HL-60 (cell line): Measurements from ENCODE around the gene MICALL2.

Source experiments
- DNase-seq, 2 experiments: peaks; one replicate each; pipeline ENCODE4 v3.0.0-alpha.2; 2010 to 2020; ENCODE audit warnings: low read depth in 1 of 2, low spot score in 1 of 2
- H3K27ac ChIP-seq: fragments of 250-450 bp; sonication (Bioruptor Pico); replicated peaks from 2 replicates; pipeline ENCODE4 v1.5.1; 2020; ENCODE audit warnings: mild to moderate bottlenecking, moderate library complexity
- H3K27me3 ChIP-seq: fragments of 250-450 bp; sonication (Bioruptor Pico); 2 replicates; pipeline ENCODE4 v1.5.1; 2021; ENCODE audit warnings: mild to moderate bottlenecking, moderate library complexity; ENCODE audit not compliant: insufficient read depth, poor library complexity, severe bottlenecking
- H3K4me3 ChIP-seq: replicated peaks from 2 replicates; pipeline ENCODE4 v1.5.1; 2011; ENCODE audit warnings: mild to moderate bottlenecking, control low read depth, low read length; ENCODE audit not compliant: insufficient read depth
- GABPA ChIP-seq: IDR thresholded peaks from 2 replicates; pipeline ENCODE4 v1.6.1; 2012; ENCODE audit warnings: low read depth
- POLR2AphosphoS5 ChIP-seq: IDR thresholded peaks from 2 replicates; pipeline ENCODE4 v1.6.1; 2012; ENCODE audit warnings: low read depth
- SPI1 ChIP-seq: IDR thresholded peaks from 2 replicates; pipeline ENCODE4 v1.6.1; 2012; ENCODE audit warnings: low read depth, mild to moderate bottlenecking, borderline replicate concordance
- TF ChIP-seq, protein P1 (sequence below): IDR thresholded peaks from 2 replicates; pipeline ENCODE4 v1.6.1; 2012; ENCODE audit warnings: low read depth; ENCODE audit not compliant: insufficient replicate concordance
- TF ChIP-seq, protein P2 (sequence below): IDR thresholded peaks from one replicate; pipeline ENCODE4 v1.5.1; 2011; ENCODE audit warnings: low read length, control low read depth, inconsistent platforms; ENCODE audit not compliant: insufficient read depth

Gene MICALL2

DNA sequence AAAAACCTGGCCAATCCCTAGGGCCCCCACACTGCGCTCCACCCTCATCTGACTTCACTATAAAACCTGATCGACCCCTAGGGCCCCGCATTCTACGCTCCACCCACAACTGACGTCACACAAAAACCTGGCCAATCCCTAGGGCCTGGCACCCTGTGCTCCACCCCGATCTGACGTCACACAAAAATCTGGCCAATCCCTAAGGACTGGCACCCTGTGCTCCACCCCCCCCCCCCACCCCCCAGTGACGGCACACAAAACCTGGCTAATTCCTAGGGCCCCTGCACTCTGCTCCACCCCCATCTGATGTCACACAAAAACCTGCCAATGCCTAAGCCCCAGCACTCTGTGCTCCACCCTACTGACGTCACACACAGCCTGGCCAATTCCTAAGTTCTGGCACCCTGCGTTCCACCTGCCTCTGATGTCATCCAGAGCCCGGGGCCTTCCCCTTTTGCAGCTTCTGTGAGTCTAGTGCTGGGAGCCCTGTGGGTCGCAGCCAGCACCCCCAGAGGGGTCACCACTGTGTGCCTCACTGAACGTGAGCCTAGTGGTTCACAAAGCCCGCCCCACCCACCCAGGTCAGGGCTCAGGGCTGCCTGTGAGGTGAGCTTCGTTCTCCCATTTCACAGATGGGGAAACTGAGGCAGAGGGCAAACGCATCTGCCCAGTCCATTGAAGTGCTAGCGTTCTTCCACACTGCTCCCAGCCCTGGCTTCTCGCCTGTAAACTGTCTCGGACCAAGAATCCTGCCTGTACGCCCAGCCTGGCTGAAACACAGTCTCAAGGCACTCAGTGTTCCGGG is 40.6 kb downstream of the MICALL2 start:
- Histone ChIP-seq H3K27ac (no peak overlapping the region), H3K27me3 (peaks cover 15% of the 10 kb centered on the region), H3K4me3 (no peak overlapping the region)
- TF ChIP-seq SPI1, result no peak
- TF ChIP-seq, protein P1, sequence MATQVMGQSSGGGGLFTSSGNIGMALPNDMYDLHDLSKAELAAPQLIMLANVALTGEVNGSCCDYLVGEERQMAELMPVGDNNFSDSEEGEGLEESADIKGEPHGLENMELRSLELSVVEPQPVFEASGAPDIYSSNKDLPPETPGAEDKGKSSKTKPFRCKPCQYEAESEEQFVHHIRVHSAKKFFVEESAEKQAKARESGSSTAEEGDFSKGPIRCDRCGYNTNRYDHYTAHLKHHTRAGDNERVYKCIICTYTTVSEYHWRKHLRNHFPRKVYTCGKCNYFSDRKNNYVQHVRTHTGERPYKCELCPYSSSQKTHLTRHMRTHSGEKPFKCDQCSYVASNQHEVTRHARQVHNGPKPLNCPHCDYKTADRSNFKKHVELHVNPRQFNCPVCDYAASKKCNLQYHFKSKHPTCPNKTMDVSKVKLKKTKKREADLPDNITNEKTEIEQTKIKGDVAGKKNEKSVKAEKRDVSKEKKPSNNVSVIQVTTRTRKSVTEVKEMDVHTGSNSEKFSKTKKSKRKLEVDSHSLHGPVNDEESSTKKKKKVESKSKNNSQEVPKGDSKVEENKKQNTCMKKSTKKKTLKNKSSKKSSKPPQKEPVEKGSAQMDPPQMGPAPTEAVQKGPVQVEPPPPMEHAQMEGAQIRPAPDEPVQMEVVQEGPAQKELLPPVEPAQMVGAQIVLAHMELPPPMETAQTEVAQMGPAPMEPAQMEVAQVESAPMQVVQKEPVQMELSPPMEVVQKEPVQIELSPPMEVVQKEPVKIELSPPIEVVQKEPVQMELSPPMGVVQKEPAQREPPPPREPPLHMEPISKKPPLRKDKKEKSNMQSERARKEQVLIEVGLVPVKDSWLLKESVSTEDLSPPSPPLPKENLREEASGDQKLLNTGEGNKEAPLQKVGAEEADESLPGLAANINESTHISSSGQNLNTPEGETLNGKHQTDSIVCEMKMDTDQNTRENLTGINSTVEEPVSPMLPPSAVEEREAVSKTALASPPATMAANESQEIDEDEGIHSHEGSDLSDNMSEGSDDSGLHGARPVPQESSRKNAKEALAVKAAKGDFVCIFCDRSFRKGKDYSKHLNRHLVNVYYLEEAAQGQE, result no peak
- TF ChIP-seq, protein P2, sequence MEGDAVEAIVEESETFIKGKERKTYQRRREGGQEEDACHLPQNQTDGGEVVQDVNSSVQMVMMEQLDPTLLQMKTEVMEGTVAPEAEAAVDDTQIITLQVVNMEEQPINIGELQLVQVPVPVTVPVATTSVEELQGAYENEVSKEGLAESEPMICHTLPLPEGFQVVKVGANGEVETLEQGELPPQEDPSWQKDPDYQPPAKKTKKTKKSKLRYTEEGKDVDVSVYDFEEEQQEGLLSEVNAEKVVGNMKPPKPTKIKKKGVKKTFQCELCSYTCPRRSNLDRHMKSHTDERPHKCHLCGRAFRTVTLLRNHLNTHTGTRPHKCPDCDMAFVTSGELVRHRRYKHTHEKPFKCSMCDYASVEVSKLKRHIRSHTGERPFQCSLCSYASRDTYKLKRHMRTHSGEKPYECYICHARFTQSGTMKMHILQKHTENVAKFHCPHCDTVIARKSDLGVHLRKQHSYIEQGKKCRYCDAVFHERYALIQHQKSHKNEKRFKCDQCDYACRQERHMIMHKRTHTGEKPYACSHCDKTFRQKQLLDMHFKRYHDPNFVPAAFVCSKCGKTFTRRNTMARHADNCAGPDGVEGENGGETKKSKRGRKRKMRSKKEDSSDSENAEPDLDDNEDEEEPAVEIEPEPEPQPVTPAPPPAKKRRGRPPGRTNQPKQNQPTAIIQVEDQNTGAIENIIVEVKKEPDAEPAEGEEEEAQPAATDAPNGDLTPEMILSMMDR, result no peak
- DNase-seq, result no peak

DNA sequence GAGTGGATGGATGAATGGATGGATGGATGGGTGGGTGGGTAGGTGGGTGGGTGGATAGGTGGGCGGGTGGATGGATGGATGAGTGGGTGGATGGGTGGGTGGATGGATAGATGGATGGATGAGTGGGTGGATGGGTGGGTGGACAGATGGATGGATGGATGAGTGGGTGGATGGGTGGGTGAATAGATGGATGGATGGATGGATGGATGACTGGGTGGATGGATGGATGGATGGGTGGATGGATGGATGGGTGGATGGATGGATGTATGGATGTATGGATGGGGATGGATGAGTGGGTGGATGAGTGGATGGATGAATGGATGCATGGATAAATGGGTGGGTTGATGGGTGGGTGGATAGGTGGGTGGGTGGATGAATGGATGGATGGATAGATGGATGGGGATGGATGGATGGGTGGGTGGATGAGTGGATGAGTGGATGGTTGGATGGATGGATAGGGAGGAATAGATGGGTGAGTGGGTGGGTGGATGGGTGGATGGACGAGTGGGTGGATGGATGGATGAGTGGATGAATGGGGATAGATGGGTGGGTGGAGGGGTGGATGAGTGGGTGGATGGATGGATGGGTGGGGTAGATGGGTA is 43.8 kb downstream of the MICALL2 start:
- Histone ChIP-seq H3K27me3 (peaks cover 9% of the 10 kb centered on the region), H3K27ac (no peak overlapping the region), H3K4me3 (no peak overlapping the region)
- no peak for DNase-seq
- TF ChIP-seq, protein P1, result no peak
- TF ChIP-seq SPI1 (no peak), GABPA (no peak), POLR2AphosphoS5 (no peak)
- TF ChIP-seq, protein P2, result no peak

DNA sequence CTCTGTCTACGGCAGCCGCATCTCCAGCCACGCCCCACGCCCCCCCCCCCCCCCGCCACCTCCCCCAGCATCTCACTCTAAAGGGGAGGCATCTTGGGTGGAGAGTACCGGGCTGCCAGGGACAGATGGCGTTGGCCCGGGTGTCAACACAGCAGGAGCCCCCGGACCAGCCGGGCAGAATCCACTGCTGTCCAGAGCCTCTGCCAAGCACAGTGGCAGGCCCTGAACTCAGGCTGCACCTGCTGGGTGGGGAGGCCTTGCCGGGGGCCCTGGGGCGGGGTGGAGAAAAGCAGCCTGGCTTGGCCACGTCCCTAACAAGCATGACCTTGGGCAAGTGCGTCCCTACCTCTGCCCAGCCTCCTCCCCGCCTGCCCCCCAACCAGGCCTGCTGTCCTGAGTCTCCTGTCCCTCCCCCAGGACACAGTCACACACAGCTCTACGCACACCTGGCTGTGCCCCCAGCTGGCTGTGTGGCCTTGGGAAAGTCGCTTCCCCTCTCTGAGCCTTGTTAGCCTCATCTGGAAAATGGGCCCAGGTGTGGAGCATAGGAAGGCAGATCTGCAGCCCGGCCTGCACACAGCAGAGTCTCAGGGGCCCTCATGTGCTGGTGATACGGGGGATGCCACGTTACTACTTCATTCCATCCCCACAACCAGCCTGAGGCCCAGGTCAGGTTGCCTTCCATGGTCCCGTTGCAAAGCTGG is 45.2 kb downstream of the MICALL2 start:
- H3K4me3 ChIP-seq, result no peak overlapping the region
- H3K27me3 ChIP-seq, result peaks cover 13% of the 10 kb centered on the region
- no peak overlapping the region for H3K27ac ChIP-seq
- no peak for DNase-seq
- TF ChIP-seq POLR2AphosphoS5, result no peak
- no peak for TF ChIP-seq GABPA
- TF ChIP-seq, protein P2, result no peak
- TF ChIP-seq SPI1, result no peak
- TF ChIP-seq, protein P1, result no peak
